Hematopoietic multipotent progenitor cell treated with erythropoietin and hydrocortisone succinate and interleukin-3 and kit ligand, for 15 days (in vitro differentiated cells): ENCODE data around the gene GGTLC1.
"Not testable (repeated sequence)": the region's sequence is repeated elsewhere in the genome, so short reads cannot be mapped to it uniquely, and the experiment has no call there.

Experiments
- DNase-seq: peaks from one replicate; pipeline ENCODE4 v3.0.0-alpha.2; 2015; ENCODE audit warnings: low spot score

Gene GGTLC1

GRCh38 chr20:23988561-23988960 is at the start of gene GGTLC1:
GGTLC1 (minus strand) TSS chr20:23988779; CDS start chr20:23986611, 2,168 bp downstream.
- DNase-seq: no peak

GRCh38 chr20:24034820-24035219 is 46.2 kb upstream of the GGTLC1 start:
- DNase-seq: no peak

GRCh38 chr20:24033565-24033964 is 45.0 kb upstream of the GGTLC1 start:
- DNase-seq: no peak

DNA sequence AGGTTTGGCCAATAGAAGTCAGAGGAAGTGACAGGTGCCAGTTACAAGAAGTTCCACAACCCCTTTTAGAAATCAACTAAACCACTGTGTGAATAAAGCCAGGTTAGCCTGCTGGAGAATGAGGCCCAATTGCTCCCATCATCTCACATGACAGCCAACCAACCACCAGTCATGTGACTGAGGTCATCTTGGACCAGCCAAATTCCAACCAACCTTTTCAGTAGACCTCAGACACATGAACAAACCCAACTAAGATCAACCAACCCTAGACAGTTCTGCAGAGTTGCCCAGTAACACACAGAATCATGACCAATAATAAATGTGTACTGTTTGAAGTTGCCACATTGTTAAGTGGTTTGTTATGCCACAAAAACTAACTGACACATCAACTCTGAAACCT is 44.6 kb upstream of the GGTLC1 start:
- no peak for DNase-seq

GRCh38 chr20:24032400-24032898 is 43.9 kb upstream of the GGTLC1 start:
- no peak for DNase-seq

DNA sequence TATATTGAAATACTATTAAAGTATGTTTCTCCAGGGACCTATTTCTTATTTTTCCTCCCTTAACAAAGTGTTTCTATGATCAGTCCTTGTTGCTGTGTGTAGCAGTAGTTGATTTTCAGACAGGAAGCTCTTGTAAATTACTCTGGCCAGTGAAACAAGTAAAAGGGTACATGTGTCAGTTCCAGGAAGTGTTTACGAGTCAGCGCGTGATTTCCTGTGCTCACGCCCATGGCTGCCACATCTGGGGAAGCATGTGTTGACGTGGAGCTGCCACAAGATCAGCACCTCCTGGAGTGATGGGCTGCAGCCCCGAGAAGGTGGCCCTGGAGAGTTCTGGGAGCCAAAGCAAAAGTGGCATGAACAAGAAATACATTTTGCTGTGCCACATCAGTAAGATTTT is 38.6 kb upstream of the GGTLC1 start:
- DNase-seq: no peak

DNA sequence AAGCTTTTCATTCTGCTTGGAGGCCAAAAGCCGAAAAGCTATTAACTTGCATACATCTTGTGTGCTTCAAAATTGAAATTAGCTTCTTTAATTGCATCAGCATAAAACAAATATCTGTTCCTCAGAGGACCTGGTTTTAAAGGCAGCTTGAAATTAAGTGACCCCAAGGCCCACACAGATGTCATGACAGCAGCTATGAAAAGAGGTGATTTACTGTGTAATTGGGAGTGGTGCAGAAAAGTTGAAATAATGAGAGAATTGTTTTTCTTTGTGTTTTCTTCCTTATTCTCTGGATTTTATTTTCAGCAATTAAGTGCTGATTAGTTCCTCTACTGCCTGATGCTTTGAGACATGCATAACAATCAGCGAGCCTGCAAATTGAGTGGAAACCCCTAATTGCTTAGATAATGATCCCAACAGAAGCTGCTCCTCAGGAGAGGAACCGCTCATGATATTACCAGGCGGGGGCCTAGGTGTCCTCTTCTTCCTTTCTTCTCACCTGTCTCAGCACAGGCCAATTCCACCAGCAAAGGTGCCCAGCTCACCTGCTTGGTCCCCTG is 34.1 kb upstream of the GGTLC1 start:
- DNase-seq: no peak

DNA sequence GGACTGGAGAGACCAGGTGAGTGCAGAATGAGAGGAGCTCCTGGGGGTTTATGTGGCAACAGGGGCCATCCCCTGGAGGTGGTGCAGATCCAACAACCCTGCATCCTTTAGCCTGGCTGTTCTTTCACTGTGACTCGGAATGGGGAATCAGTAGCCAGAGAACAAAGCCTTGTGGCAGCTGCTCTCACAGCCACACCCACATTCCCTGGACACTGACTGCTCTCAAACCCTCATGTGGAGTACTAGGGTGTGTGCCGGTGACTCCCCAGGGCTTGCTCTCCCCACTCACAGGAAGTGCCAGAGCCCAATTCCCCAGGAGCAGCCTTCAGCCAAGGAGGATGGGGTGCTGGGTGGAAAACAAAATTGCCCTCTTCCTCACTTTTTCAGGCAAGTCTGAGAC is 30.2 kb upstream of the GGTLC1 start:
- DNase-seq: no peak

DNA sequence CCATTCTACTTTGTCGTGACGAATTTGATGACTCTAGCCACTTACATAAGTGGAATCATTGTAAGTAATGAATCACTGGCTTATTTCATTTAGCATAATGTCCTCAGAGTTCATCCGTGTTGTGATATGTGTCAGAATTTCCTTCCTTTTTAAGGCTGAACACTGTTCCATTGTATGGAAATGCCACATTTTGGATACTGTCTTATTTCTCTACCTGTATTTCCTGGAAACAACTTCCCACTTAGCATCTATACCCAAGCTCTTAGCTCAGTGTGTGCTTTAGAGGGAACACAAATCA is 28.8 kb upstream of the GGTLC1 start:
- DNase-seq: no peak

- no peak for DNase-seq
Observed at GRCh38 chr20:24016607-24017457, 28.3 kb upstream of the GGTLC1 start.

GRCh38 chr20:24013953-24014352 is 25.4 kb upstream of the GGTLC1 start:
- DNase-seq: no peak

DNA sequence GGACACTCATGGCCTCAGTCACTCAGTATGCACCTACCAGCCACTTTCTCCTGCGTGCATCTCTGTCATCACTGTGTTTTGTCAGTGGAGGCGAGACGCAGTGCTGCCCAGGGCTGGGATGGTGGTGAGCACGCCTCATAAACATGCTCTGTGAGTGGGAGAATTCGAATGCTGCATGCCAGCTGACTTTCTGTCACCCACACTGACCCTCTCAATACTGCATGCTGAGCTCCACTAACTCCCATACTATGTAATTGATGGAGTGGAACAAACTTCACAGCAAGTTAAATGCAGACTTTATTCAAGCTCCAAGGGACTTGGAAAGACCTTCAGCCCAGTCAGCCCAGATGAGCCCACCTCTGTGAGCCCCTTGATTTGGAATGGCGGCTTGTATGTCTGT is 22.7 kb upstream of the GGTLC1 start:
- DNase-seq: no peak

- no peak for DNase-seq
Observed at GRCh38 chr20:24007758-24008157, 19.2 kb upstream of the GGTLC1 start.

DNA sequence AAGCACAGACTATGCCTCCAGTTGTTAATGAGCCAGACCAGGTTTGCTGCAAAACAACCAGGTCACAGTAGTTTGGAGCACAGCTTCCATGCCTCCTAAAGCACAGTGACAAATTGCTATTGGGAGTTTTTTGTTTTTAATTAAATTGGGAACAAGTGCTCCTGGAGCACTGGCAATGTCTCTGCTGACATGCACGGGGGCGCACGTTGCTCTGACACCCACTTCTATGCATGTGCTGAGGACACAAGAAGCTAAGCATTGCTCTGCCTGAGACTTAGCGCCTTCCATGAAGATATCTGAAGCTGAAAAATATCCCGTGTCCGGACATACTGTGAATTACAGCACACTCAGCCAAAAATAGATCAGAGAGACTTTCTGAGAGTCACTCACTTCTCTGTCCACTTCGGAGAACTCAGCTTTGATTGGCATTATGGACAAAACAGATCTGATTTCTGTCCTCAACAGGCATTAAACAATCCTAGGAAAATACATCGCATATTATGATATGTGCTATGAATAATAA is 18.6 kb upstream of the GGTLC1 start:
- DNase-seq: no peak

DNA sequence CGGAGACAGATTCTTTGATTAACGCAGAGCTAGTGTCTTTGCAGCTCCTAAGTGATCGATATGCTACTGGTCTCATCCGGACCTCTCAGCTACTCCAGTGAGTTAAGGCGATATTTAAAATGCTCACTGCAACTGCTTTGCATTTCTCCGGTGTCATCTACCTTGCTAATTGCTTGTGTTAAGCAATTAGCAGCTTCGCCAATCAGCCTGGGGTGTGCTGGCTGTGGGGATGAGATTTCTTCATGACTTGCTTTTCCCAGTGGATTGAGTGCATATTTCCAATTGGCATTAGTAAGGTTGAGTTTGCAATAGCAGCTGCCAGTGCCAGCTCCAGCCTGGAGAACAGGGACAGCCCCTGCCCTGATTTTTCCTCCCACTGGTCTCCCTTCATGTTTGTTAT is 18.0 kb upstream of the GGTLC1 start:
- DNase-seq: no peak

DNA sequence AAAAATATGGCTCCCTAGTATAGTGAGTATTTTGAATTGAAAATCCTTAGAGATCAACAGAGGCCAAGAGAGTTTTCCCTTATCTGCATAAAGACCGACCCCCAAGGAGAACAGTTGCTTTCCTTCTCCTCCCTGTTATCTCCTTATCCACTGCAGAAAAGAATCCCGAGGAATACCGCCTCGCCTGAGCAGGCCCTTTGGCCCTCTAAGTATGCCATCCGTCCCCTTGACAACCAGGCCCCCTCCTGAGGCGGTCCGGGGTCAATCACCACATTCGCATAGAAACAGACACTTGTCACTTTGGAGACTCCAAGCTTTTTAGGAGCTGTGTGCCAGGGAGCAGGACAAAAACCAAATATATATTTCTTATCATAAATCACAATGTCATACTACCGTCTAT is 15.9 kb upstream of the GGTLC1 start:
- no peak for DNase-seq

DNA sequence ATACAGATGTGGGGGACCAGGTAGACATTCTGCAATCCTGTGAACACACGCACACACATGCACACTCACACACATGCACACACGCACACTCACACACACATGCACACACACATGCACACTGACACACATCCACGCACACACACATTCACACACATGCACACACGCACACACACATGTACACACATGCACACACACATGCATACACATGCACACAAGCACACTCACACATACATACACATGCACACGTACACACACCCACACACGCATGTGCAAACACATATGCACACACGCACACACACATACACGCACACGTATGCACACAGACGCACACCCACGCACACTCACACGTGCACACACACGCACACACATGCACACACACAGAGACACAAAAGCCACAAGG is 14.3 kb upstream of the GGTLC1 start:
- no peak for DNase-seq

DNA sequence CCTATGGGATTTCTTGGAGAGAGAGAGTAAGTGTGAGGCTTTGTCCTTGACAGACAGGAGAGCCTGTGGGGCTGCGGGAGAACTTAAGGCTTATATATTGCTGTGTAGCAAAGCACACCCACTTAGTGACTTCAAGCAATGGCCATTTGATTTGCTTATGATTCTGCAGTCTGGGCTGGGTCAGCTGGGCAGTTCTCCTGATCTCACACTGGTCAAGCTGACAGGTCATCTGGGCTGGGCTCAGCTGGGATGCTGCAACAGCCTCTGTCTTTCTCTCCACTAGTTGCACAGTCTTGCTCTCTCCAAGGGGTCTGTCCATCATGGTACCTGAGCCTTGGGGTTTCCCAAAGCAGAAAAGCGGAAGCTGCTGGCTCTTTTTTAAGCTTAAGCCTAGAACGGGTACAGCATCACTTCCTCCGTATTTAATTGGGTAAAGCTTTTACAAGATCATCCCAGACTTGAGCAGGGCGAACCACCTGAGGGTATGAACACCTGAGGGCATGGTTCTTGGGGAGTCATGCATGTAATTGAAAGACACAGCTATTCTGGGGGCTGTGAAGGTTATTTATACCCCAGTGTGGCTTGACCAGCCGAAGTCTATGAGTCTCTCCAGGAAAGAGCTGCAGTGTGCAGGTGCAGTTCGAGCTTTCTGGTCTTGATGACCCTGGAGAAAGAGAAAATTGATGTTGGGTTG is 13.3 kb upstream of the GGTLC1 start:
- DNase-seq: no peak

DNA sequence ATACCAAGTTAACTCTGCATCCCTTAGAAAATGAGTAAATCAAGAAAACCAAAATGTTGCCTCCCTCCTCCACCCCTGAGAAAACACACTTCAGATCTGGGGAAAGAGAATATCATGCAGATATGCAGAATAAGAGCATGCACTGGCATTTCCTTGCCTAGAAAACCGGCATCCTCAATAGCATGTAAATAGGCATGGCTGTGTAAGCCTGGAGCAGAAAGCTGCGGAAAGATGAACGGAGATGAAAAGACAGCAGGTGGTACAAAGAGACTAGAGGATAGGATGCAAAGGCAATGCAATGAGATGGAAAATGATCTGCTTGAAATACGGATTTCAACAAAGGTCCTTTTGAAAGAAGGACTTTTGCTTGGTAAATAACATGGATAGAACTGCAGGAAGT is 10.3 kb upstream of the GGTLC1 start:
- no peak for DNase-seq

GRCh38 chr20:23998392-23998791 is 9.8 kb upstream of the GGTLC1 start:
- DNase-seq: no peak

GRCh38 chr20:23995905-23996666 is 7.5 kb upstream of the GGTLC1 start:
- peak; percentile 68 for DNase-seq

- DNase-seq: not testable (repeated sequence)
Observed at GRCh38 chr20:23995291-23995690, 6.7 kb upstream of the GGTLC1 start.
